PC-9 (cell line): Measurements from ENCODE around the gene MC3R. TPM values are rescaled to one million over a fixed set of nuclear protein-coding genes. Genes with fewer than 3 reads are reported as not detected.

ENCODE experiments used
- BruUV-seq: library from RNA; stranded (reverse); fragments of 400-500 nt; replicated peaks from 2 replicates; lab custom pipeline; 2021; lab: Mats Ljungman, UMichigan
- CTCF ChIA-PET: fragments of 300-600 bp; sonication (Branson Sonifier 250); formaldehyde crosslinking; loops from one replicate; lab custom pipeline; 2022; ENCODE audit warnings: antibody characterized with exemption; lab: Charles Lee
- POLR2A ChIA-PET: fragments of 300-600 bp; sonication (Branson Sonifier 250); formaldehyde crosslinking; loops from one replicate; lab custom pipeline; 2022; ENCODE audit warnings: antibody characterized with exemption; ENCODE audit not compliant: unreplicated experiment; lab: Charles Lee
- DNase-seq, 2 experiments: peaks; one replicate each; pipeline versions ENCODE4 v3.0.0 to v3.0.0-alpha.2; 2015 to 2022; ENCODE audit warnings: mixed read lengths in 1 of 2
- H2AFZ ChIP-seq: fragments of 200-600 bp; sonication (generic); 2 replicates; pipeline ENCODE4 v1.8.1; 2017; ENCODE audit warnings: antibody characterized with exemption
- H3F3A ChIP-seq: fragments of 200-600 bp; sonication (generic); 2 replicates; pipeline ENCODE4 v1.8.1; 2017; ENCODE audit warnings: antibody characterized with exemption, mild to moderate bottlenecking, low read depth; ENCODE audit not compliant: insufficient read depth
- H3K27ac ChIP-seq: fragments of 200-600 bp; sonication (generic); 2 replicates; pipeline ENCODE4 v1.6.1; 2016; ENCODE audit warnings: mixed run types
- H3K27me3 ChIP-seq: fragments of 200-600 bp; sonication (generic); 2 replicates; pipeline ENCODE4 v1.6.1; 2016; ENCODE audit warnings: low read depth, mixed run types; ENCODE audit not compliant: insufficient read depth
- H3K36me3 ChIP-seq: fragments of 200-600 bp; sonication (generic); 2 replicates; pipeline ENCODE4 v1.6.1; 2016; ENCODE audit warnings: low read depth, mixed run types
- H3K4me1 ChIP-seq: fragments of 200-600 bp; sonication (generic); replicated peaks from 2 replicates; pipeline ENCODE4 v1.6.1; 2016; ENCODE audit warnings: mixed run types; ENCODE audit not compliant: insufficient read depth
- H3K4me2 ChIP-seq: fragments of 200-600 bp; sonication (generic); 2 replicates; pipeline ENCODE4 v1.6.1; 2017; ENCODE audit warnings: mixed run types
- H3K4me3 ChIP-seq: fragments of 200-600 bp; sonication (generic); 2 replicates; pipeline ENCODE4 v1.6.1; 2016; ENCODE audit warnings: mixed run types
- H3K79me2 ChIP-seq: fragments of 200-600 bp; sonication (generic); 2 replicates; pipeline ENCODE4 v1.6.1; 2017; ENCODE audit warnings: low read depth, mixed run types
- H3K9me2 ChIP-seq: fragments of 200-600 bp; sonication (generic); 2 replicates; pipeline ENCODE4 v1.8.1; 2017; ENCODE audit warnings: mild to moderate bottlenecking; ENCODE audit not compliant: insufficient read depth
- H3K9me3 ChIP-seq: fragments of 200-600 bp; sonication (generic); 2 replicates; pipeline ENCODE4 v1.8.1; 2016; ENCODE audit warnings: low read depth; ENCODE audit not compliant: insufficient read depth
- H4K20me1 ChIP-seq: fragments of 200-600 bp; sonication (generic); 2 replicates; pipeline ENCODE4 v1.8.1; 2017; ENCODE audit not compliant: insufficient read depth
- CTCF ChIP-seq: fragments of 200-600 bp; sonication (generic); conservative IDR thresholded peaks from 2 replicates; pipeline ENCODE4 v1.6.1; 2017; ENCODE audit warnings: mixed run types, antibody characterized with exemption, mild to moderate bottlenecking, moderate library complexity
- EZH2 ChIP-seq: fragments of 200-600 bp; sonication (generic); IDR thresholded peaks from 2 replicates; pipeline ENCODE4 v1.8.0; 2017; ENCODE audit warnings: antibody characterized with exemption, low read depth
- intact Hi-C: fragments of 100-400 bp; cut with micrococcal nuclease; formaldehyde crosslinking; loops from one replicate; pipeline ENCODE4 v1.10.0; 2022; ENCODE audit not compliant: unreplicated experiment
- total RNA-seq: library from RNA; stranded (reverse); gene quantifications from 2 replicates; pipeline ENCODE4 v1.2.3, GENCODE V29; 2021

Gene MC3R
- total RNA-seq, 1 experiment from 2014 or later: not detected

GRCh38 chr20:56204206-56204605, 44.3 kb upstream of the MC3R start:
- peaks cover 12% of the 10 kb centered on the region for H3K9me3 ChIP-seq
- TF ChIP-seq CTCF (no peak), EZH2 (no peak)
- no peaks in the 10 kb centered on the region for H3K4me1 ChIP-seq
- no peaks in the 10 kb centered on the region for H3K36me3 ChIP-seq
- H3K9me2 ChIP-seq: no peaks in the 10 kb centered on the region
- no peak for DNase-seq
- ChIA-PET CTCF (no interaction called here), POLR2A (no interaction called here)
- no peak overlapping the region for H3K4me2 ChIP-seq
- no peak overlapping the region for H3K4me3 ChIP-seq
- intact Hi-C loops: no loop called here
- H3K79me2 ChIP-seq: no peaks in the 10 kb centered on the region
- H3K27me3 ChIP-seq: 0 out of 2 replicates have a peak, but pooled peaks cover 12% of the 10 kb centered on the region
- H3F3A ChIP-seq: no peaks in the 10 kb centered on the region
- BruUV-seq: no TSS peak
- H4K20me1 ChIP-seq: no peaks in the 10 kb centered on the region
- no peak overlapping the region for H3K27ac ChIP-seq
- H2AFZ ChIP-seq: no peak overlapping the region

GRCh38 chr20:56205346-56205745, 43.2 kb upstream of the MC3R start:
- Histone ChIP-seq H2AFZ (no peak overlapping the region), H3K79me2 (no peaks in the 10 kb centered on the region), H3K4me2 (no peak overlapping the region), H3K9me3 (peaks cover 4% of the 10 kb centered on the region), H3K4me3 (no peak overlapping the region), H3K27ac (no peak overlapping the region), H3K27me3 (0 out of 2 replicates have a peak, but pooled peaks cover 17% of the 10 kb centered on the region), H3K4me1 (no peaks in the 10 kb centered on the region), H4K20me1 (no peaks in the 10 kb centered on the region), H3K36me3 (no peaks in the 10 kb centered on the region), H3K9me2 (no peaks in the 10 kb centered on the region), H3F3A (no peaks in the 10 kb centered on the region)
- TF ChIP-seq CTCF (no peak), EZH2 (no peak)
- CTCF ChIA-PET: no interaction called here
- no TSS peak for BruUV-seq
- POLR2A ChIA-PET: no interaction called here
- DNase-seq: no peak
- intact Hi-C loops: no loop called here

- Histone ChIP-seq H3K27me3 (peaks cover 26% of the 10 kb centered on the region), H3K4me3 (no peak overlapping the region), H3K79me2 (no peaks in the 10 kb centered on the region), H3K36me3 (no peaks in the 10 kb centered on the region), H3K27ac (no peak overlapping the region), H2AFZ (no peak overlapping the region), H3K9me2 (no peaks in the 10 kb centered on the region), H3F3A (no peaks in the 10 kb centered on the region), H3K4me1 (no peaks in the 10 kb centered on the region), H3K4me2 (no peak overlapping the region), H4K20me1 (no peaks in the 10 kb centered on the region), H3K9me3 (no peaks in the 10 kb centered on the region)
- TF ChIP-seq CTCF (no peak), EZH2 (no peak)
- intact Hi-C loops: no loop called here
- DNase-seq: no peak
- ChIA-PET POLR2A (no interaction called here), CTCF (interaction anchor here (0.6 kb wide), 1 partner anchor 323 kb away, joined by 6 read pairs; no protein-coding TSS in a partner anchor)
- BruUV-seq: no TSS peak
Observed at GRCh38 chr20:56207656-56208055, 40.9 kb upstream of the MC3R start.
